GM18907 (cell line): Measurements from ENCODE around the gene METTL13.
A peak's percentile ranks its signal among the peaks of the same experiment; 100 is the strongest.

Experiments
- ATAC-seq: cut with Tn5 transposase; IDR thresholded peaks from one replicate; pipeline ENCODE4 v1.9.1; 2021; ENCODE audit warnings: mild to moderate bottlenecking, moderate library complexity; ENCODE audit not compliant: unreplicated experiment

The METTL13 gene, protein sequence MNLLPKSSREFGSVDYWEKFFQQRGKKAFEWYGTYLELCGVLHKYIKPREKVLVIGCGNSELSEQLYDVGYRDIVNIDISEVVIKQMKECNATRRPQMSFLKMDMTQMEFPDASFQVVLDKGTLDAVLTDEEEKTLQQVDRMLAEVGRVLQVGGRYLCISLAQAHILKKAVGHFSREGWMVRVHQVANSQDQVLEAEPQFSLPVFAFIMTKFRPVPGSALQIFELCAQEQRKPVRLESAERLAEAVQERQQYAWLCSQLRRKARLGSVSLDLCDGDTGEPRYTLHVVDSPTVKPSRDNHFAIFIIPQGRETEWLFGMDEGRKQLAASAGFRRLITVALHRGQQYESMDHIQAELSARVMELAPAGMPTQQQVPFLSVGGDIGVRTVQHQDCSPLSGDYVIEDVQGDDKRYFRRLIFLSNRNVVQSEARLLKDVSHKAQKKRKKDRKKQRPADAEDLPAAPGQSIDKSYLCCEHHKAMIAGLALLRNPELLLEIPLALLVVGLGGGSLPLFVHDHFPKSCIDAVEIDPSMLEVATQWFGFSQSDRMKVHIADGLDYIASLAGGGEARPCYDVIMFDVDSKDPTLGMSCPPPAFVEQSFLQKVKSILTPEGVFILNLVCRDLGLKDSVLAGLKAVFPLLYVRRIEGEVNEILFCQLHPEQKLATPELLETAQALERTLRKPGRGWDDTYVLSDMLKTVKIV

DNA sequence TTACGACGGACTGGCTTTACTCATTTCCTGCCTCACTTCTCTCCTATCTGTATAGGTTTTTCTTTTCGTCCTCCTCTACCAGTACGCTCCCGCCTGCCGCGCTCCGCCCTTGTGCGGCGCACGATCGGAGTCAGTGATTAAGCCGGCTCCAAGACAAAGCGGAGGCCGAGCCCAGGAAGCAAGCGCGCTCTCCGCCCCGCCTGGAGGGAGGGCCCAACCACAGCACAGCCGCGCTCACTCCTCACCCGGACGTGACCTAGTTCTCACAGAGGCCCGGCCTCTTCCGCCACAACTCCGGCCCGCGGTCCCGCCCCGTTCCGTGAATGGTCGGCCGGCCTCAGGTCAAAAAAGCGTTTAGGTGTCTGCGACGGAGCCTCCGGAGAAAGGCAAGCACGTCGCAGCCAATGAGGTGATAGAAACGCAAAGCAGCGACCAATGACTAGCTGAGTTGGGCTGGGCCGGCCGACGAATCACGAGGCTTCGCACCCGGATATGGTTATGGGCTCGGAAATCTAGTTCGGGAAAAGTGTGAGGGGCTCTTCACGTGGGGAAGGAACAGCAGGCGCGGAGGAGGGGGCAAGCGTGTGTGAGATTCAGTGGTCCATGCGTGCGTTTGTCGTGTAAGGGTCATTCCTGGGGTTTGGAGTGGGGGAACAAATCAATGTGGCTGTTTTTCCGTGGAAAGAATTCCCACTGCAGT lies at the start of gene METTL13:
Gene METTL13, plus strand, starts transcription at position 485 of the 700 bp plus-strand sequence. CDS start 308 bp downstream, outside the sequence.
- peak; percentile 99 for ATAC-seq

DNA sequence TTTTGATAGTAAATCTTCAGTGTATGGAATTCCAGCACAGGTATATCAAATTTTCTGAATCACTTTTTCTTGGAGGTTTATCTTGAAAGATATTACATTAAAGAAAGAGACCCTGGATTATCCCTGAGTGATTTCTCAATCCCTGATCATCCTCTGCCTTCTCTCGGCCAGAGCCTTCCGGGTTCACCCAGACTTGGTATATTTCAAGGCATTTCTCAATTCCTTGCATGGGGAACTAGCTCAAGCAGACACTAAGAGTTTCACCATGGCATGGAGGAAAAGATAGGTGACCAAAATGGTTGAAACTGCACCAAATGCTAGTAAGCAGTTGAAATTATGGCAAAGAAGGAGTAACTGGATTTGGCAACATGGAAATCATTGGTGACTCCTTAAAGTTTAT lies 45.3 kb upstream of the METTL13 start:
- no peak for ATAC-seq

DNA sequence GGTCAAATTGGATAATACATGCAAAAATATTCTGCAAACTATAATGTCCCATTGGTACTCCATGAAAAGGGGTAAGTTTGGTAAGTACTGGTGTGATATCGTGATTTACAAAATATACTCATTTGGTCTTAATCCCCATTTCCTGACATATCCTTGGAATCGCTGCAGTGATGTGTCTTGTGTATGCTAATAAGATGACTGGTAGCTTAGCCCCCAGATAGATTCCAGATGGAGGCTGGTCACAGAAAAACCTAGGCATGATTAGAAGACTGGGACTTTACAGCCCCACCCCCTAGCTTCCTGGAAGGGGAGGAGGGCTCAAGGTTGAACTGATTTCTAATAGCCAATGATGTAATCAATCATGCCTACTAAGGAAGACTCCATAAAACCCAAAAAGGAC lies 42.5 kb upstream of the METTL13 start:
- ATAC-seq: no peak

DNA sequence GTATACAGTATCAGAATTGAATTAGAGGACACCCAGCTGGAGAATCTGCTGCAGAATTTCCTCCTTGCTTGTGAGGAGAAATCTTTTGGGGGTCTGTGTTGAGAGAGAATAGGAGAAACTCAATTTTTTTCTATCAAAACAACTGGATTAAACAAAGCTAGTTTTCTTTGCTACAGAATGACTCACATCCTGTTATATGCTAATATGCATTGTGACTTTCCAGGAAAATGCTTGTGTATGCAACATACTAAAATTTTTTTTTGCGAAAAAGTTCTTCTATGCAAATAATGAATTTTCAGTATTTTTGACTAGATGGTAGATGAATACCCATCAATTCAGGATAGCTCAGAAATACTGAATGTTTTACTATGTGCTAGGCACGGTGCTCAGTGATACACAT lies 41.8 kb upstream of the METTL13 start:
- ATAC-seq: no peak

DNA sequence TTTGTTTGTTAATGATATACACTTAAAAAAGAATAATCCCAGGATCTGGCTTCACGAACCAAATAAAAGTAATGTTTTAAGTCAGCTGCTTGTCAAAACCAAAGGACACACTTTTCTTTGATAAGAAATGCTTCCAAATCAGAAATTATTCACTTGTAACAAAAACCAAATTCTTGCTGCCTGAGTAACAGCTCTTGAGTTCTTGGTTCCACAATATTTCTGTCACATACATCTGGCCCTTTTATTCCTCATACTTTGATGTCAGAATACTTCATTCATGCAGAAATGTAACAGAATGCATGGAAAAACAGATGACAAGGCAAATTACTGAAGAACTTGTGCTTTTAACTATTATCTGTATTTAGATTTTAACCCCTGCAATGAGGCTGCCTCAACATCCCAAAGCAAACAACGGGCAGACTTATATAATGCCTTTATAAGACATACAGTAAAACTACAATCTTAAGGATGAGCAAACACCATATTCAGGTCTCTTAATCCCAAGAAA lies 41.0 kb upstream of the METTL13 start:
- ATAC-seq: no peak

DNA sequence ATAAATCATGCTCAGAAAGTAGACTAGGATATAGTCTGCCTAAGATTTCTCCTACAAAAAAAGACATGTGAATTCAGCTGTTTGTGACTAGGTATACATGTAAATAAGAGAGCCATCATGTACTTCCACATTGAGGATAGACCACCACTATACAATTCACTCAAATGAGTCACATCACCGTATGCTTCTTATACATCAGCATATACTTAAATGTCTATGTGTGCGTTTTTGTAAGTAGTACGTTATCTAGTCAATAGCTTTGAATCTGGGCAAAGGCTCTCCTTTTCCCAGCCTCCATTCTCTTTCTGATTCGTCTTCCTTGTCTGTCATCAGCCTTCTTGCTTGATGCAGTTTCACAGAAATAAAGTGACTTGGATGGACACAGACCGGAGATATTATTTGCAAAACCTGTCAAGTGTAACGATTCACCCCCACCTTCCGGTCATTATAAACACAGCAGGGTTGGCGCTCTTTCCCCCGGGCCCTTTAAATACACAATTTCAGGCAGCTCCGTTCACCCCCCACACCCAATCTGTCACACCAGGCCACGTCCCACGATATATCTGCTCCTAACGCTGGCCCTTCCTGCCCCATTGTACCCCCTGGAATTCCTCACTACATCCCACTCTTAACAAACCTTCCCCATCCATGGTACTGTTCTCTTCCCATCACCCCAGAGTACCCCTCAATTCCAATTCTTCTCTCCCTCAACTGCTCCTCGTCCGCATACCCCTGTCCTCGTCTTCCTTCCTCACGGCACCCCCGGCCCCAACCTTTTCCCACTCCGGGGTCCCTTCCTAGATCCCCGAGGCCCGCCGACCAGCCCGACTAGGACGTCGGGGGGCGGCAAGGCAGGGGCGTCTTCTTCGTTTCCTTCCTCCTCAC lies 40.2 kb upstream of the METTL13 start:
- ATAC-seq: peak; percentile 37

DNA sequence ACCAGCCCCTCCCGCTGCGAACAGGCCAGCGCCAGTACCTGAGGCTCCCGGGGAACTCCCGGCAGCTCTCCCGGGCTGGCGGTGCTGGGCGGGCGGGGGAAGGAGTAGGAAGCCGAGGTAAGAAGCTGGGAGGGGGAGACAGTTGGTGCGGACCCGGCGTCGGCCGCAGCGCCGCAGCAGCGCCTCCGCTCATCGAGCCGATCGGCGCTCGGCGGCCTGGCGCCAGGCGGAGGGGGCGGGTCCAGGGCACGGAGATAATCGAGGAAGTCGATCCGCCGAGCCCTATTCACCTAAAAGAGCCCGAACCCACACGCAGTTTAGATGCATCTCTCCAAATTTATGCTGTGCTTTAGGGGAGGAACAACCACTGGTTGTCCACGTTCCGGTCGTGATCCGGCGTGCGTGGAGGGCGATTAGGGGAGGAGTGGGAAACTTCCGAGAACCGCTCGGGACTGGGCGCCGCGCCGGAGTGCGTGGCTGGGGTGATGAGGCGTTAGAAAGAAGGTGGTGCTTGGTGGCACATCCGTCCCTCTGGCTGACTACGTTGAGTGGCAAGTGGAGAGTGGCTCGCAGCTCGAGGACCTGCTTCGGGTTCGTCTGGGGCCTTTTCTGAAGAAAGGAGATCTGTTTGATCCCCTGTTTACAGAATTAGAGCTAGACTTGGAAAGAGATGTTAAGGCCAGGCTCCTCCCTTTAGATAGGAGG lies 39.4 kb upstream of the METTL13 start, which contains the start of gene VAMP4:
Gene VAMP4, minus strand, starts transcription at position 194 of the 705 bp plus-strand sequence. CDS start 3,651 bp downstream, outside the sequence.
- ATAC-seq: peak; percentile 96

DNA sequence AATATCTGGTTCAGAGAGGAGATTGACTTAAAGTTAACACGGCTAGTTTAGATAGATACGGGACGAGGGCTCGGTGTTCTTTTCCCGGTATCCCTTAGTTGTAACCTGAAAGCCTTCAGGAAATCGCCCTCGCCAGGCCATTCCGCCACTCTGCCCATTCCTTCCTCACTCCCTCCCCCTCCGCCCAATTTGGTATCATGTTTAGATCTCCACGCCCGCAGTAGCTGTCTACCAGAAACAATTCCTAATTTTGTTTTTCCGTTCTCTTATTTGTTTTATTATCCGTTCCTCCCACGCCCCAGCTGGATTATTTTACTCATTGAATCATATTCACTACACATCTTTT lies 38.9 kb upstream of the METTL13 start:
- peak; percentile 8 for ATAC-seq

DNA sequence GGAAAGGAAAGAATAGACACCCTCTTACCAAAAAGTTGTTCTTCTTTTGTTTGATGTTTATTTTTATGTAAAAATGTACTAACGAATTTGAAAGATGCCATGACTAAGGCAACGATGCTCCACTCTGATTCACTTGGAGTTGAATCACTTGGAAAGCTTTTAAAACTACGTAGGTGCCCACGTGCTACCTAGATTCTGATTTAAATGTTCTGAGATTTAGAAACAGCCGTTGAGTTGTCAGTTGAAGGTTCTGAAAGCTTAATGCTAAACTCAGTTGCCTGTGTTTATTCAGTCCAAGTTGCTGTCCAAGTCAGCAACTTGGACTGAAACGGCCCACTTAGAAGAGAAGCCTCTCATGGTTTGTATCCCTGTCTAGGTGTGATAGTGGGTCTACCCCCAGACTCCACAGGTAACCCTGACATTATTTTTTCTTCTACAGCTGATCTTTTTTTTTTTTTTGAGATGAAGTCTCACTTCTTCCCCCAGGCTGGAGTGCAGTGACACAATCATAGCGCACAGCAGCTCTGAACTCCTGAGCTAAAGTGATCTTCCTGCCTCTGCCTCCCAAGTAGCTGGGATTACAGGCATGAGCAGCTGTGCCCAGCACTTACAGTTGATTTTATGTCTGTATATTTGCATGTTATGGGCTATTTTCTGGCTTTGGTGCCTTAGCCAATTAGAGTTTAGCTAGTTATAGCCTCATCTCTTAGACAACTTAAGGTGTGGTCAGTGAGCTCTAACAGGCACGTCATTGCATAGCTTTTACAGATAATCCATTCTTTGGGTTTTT lies 38.2 kb upstream of the METTL13 start:
- no peak for ATAC-seq

DNA sequence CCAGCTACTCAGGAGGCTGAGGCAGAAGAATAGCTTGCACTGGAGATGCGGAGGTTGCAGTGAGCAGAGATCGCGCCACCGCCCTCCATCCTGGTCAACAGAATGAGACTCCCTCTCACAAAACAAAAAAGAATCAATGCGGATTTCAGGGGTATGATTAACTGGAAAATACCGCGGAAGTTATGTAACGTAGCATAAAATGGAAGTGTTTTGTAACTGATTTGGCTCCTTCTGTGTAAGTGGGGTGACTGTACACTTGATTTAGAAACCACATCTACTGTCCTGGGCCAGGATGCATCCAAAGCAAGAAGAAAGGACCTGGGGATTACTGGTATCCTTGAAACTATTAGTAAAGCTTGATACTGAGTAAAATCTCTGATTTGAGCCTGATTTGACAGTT lies 36.5 kb upstream of the METTL13 start:
- ATAC-seq: no peak

DNA sequence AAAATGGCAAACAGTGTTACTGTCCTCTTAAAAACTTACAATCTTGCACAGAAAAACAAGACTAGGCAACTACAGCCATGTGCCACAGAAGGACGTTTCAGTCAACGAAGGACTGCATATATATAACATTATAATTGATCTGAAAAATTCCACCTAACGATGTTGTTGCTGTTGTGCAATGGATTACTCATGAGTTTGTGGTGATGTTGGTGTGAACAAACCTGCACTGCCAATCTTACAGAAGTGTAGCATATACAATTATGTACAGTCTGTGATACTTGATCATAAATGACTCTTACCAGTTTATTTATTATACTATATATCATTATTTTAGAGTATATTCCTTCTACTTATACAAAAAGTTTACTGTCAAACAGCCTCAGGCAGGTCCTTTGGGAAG lies 32.8 kb upstream of the METTL13 start:
- no peak for ATAC-seq

DNA sequence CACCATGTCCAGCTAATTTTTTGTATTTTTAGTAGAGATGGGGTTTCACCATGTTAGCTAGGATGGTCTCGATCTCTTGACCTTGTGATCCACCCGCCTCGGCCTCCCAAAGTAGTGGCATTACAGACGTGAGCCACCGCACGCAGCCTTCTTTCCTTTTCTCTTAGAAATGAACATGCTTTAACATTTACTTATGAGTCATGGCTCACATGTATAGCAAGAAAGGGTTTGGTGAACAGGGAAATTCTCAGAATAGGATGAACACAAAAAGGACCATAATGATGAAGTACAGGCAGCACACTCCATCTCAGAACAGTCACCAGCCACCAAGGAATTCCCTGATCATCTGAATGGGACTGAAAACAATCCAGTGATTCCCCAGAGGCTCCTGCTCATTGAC lies 30.2 kb upstream of the METTL13 start:
- no peak for ATAC-seq

DNA sequence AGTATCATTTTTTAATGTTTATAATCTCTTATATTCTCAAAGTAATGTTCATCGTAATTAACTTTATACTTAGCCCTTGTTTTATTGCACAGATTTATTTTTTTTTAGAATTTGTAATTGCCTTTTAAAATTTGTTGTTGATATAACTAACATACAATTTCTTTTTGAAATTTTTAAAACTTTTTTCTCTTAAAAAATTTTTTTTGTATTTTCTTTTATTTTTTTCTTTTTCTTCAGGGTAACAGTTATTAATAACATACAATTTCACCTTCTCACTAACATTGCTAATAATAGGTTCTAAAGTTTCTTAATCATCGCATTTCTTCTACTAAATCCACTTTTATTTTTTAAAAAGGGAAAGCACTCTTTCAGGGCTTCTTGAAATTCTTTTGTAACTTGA lies 28.3 kb upstream of the METTL13 start:
- ATAC-seq: no peak

DNA sequence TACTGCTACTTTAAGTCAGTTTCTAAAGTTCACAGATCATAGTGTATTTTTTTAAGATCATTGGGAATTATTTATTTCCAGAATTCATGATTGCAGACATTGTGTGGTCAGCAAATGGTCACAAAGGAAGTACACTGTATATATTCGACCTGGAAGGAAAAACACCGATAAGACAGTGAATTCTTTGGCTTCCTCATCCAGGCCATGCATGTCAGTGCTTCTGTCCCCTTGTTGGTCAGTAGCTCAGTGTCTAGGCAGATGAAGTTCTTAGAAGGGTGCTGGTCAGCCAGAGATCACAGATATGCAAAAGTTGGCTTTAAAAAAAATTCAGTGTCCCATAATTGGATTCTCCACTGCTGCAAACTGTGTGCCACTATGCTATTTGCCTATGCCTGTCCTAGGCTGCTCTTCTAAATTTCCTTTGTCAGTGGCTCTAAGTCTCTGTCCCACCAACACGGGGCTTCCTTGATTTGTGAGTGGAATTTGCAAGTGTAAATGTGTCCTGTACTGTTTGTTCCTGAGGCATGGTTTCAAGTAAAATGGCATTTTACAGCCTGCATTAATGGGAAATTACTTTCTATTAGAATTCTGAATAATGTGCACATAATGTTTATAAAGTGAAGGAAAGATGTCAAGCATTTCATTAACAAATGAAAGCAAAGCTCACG lies 27.6 kb upstream of the METTL13 start:
- no peak for ATAC-seq

DNA sequence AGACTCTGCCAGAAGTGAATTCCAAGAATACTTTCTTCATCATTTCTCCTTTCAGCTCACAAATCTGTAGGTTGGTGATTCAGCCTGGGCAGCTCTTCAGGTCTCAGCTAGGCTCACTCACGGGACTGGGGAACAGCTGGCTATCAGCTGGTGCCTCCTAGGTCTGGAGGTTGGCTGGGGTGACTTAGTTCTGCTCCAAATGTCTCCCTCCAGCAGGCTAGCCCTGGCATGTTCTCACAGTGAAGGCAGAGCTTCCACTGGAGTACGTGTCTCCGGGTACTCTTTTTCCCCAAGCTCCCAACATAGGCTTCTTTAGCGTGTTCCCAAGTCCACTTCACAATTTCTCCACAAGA lies 27.1 kb upstream of the METTL13 start:
- ATAC-seq: no peak

DNA sequence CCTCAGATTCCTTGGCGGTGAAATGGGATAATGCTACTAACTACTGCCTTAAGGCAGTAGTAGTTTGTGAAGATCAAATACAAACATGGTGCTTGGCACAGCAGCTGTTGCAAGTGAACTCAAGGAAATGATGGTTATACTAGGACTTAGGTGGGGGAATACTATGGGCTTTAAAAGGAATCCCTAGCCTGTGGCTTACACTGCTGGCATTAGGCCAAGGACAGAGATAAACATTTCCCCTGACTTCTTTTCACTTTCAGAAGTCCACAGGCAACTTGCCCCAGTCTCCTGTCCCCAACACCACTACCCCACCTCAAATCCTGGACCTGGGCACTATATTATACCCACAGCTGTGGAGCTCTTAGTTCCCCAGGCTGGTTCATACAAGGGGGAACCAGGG lies 26.5 kb upstream of the METTL13 start:
- ATAC-seq: no peak

DNA sequence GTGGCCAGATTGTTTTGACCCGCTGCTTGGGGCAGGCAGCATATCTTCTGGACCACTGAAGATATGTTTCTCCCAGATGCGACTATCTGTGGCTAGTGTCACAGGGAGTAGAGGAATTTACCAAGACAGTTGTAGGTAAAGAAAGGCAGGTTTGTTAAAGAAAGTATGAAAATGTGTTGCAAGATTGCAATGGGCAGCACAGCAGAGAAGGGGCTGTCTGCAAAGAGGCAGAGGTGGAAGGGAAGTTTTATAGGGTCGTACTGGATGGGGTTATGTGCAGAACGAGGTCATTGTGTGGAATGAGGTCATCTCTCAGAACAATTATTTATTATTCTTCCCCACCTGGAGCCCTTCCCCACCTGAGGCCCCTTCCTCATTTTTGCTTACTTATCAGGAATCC lies 24.6 kb upstream of the METTL13 start:
- ATAC-seq: no peak

DNA sequence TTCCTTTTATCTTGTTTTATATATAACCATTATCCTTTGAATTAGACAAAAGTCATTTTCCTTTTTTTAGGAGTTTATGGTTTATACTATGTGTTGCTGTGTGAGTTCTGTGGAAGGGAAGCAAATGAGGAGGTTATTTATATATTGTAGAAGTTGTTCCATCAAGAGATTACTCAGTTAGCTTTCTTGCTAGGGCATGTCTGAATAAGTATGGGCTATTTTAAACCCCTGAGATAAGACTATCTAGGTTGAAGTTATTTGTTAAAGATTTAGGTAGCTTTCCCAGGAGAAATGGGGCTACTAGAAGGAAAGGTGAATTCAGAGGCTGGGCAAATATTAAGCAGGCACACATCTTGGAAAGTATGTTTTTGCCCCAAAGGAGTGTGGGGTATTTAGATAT lies 23.4 kb upstream of the METTL13 start:
- ATAC-seq: no peak

DNA sequence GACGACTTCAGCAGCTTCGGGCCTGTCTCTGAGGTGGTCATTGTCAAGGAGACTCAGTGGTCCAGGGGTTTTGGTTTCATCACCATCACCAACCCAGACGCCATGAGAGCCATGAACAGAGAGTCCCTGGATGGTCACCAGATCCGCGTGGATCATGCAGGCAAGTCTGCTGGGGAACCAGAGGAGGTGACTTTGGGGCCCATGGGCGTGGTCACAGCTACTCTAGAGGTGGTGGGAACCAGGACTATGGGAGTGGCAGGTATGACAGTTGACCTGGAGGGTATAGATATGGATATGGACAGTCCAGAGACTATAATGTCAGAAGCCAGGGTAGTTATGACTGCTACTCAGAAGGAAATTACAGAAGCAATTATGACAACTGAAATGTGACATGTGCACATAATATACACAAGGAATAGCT lies 19.3 kb upstream of the METTL13 start:
- ATAC-seq: no peak
